Psoas muscle (tissue), 8 donors: ENCODE results near the gene CACNB2. TPM values are rescaled to one million over a fixed set of nuclear protein-coding genes. Genes with fewer than 3 reads are reported as not detected.

Experiments used
- ATAC-seq, 4 donors: fragments of 200-7000 bp; cut with Tn5 transposase; one replicate each; pipeline ENCODE4 v1.9.1; 2020; ENCODE audit warnings: moderate library complexity in 3 of 4, mild to moderate bottlenecking in 2 of 4
- DNase-seq, 2 donors: peaks; one replicate each; pipeline ENCODE4 v3.0.0-alpha.2; 2020
- H3K27ac ChIP-seq: fragments of 200-600 bp; one replicate; pipeline ENCODE4 v1.8.0; 2022
- H3K27me3 ChIP-seq, 3 donors: fragments of 200-600 bp in 1 of 3; one replicate each; pipeline versions ENCODE4 v1.6.1 to v1.8.0; 2013 to 2022; ENCODE audit warnings: low read length in 2 of 3, mild to moderate bottlenecking in 2 of 3, moderate library complexity in 1 of 3; ENCODE audit not compliant: insufficient read depth in 3 of 3
- H3K36me3 ChIP-seq, 2 donors: fragments of 200-600 bp in 1 of 2; one replicate each; pipeline versions ENCODE4 v1.6.1 to v1.8.0; 2013 to 2022; ENCODE audit warnings: low read depth in 1 of 2, mild to moderate bottlenecking in 1 of 2, moderate library complexity in 1 of 2; ENCODE audit not compliant: insufficient read depth in 1 of 2
- H3K4me1 ChIP-seq: fragments of 200-600 bp; one replicate; pipeline ENCODE4 v1.8.0; 2022
- H3K4me3 ChIP-seq: fragments of 200-600 bp; one replicate; pipeline ENCODE4 v1.8.0; 2022; ENCODE audit warnings: mild to moderate bottlenecking
- H3K9me3 ChIP-seq: fragments of 200-600 bp; one replicate; pipeline ENCODE4 v1.8.0; 2022
- WGBS, 3 donors: extraction: QIAGEN DNeasy Blood & Tissue Kit; methylation state at CpG; one replicate each; pipeline versions ENCODE4 v1.1.6 to v1.1.7; 2013; 5-methylcytosine and 5-hydroxymethylcytosine counted together
- intact Hi-C, 2 donors: fragments of 100-400 bp; cut with DNase I; formaldehyde crosslinking; loops; one replicate each; pipeline versions ENCODE4 v1.11.0 to v1.14.2; 2022
- polyA plus RNA-seq, 3 donors: library from polyadenylated mRNA; stranded (reverse); fragments of 200-250 nt; gene quantifications; one replicate each; pipeline ENCODE4 v1.2.3, GENCODE V29; 2013
- total RNA-seq, 4 donors: library from RNA; stranded (reverse); fragmentation: NEBNext Ultra II Directional in 2 of 4; extraction: Animal tissue kit (Norgen Biotek cat#: 25700) in 2 of 4; gene quantifications; one replicate each; pipeline versions ENCODE4 v1.2.1 to v1.2.4, GENCODE V29; 2021 to 2023
- TF ChIP-seq, protein P1 (sequence below): fragments of 200-600 bp; IDR thresholded peaks from one replicate; pipeline ENCODE4 v1.8.0; 2022; ENCODE audit warnings: antibody characterized with exemption
- donor health status: healthy with polysubstance abuse.
- donor health status: DM: no; HTN: no; CAD: no; lungs with moderate emphysema.
- donor health status: Bipolar disorder and iron deficiency.
- donor health status: healthy.
- donor health status: DM: yes; HTN: yes; CAD: no.
- donor health status: DM: no; HTN: no; CAD: no.
- donor health status: DM: no; HTN: no; CAD: no.
- donor health status: DM: yes; HTN: yes; CAD: no.

The CACNB2 gene
- total and polyA plus RNA-seq, 7 donors = 0.20 to 0.71 (median 0.43) TPM

DNA sequence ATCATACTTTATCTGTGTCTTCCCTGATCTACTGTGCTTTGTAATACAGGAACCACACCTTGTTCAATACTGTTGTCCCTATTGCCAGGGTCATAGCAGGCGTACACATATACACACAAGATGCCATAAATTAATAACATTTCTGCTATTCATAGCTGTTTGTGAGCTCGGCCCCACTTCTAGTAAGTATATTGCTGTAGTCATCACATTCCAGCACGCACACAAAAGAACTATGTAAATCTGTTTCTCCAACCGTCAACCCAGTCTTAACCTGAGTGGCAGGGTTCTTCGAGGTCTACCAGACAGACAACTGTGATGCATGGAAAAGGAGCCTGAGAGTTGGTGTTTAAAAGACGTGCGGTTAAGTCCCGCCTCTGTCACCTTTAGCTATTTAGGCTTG lies 5.7 kb upstream of the CACNB2 start:
- intact Hi-C loops = no loop called here
- TF ChIP-seq, protein P1, sequence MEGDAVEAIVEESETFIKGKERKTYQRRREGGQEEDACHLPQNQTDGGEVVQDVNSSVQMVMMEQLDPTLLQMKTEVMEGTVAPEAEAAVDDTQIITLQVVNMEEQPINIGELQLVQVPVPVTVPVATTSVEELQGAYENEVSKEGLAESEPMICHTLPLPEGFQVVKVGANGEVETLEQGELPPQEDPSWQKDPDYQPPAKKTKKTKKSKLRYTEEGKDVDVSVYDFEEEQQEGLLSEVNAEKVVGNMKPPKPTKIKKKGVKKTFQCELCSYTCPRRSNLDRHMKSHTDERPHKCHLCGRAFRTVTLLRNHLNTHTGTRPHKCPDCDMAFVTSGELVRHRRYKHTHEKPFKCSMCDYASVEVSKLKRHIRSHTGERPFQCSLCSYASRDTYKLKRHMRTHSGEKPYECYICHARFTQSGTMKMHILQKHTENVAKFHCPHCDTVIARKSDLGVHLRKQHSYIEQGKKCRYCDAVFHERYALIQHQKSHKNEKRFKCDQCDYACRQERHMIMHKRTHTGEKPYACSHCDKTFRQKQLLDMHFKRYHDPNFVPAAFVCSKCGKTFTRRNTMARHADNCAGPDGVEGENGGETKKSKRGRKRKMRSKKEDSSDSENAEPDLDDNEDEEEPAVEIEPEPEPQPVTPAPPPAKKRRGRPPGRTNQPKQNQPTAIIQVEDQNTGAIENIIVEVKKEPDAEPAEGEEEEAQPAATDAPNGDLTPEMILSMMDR = no peak
- ATAC-seq = no peak
- DNase-seq = no peak
- Histone ChIP-seq H3K27ac (no peak overlapping the region), H3K4me1 (no peaks in the 10 kb centered on the region), H3K27me3 (peaks cover 0 to 17% (median 2%) of the 10 kb centered on the region in 3 donors), H3K4me3 (no peak overlapping the region), H3K36me3 (no peaks in the 10 kb centered on the region), H3K9me3 (no peaks in the 10 kb centered on the region)
- 74 to 78% (median 77%) methylated on average over 8 of the region's 8 CpGs for WGBS, 3 donors

DNA sequence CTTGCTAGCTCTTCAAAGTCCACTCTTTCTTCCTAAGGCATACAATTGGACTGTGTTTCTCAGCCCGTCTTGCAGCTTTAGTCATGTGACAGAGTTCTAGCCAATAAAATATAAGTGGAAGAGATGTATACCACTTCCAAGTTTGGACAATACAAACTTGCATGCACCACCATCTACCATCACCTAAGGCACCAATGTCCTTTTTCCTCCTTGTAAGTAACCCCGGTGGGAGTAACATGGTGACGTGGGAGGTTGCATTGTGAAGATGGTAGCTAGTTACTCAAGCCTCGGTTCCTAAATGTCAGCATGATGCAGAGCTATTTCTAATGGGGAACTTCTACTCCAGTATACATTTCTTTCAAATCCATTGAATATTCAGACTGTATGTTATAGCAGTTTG lies 5.3 kb upstream of the CACNB2 start:
- no peaks in the 10 kb centered on the region for H3K4me1 ChIP-seq
- intact Hi-C loops = no loop called here

DNA sequence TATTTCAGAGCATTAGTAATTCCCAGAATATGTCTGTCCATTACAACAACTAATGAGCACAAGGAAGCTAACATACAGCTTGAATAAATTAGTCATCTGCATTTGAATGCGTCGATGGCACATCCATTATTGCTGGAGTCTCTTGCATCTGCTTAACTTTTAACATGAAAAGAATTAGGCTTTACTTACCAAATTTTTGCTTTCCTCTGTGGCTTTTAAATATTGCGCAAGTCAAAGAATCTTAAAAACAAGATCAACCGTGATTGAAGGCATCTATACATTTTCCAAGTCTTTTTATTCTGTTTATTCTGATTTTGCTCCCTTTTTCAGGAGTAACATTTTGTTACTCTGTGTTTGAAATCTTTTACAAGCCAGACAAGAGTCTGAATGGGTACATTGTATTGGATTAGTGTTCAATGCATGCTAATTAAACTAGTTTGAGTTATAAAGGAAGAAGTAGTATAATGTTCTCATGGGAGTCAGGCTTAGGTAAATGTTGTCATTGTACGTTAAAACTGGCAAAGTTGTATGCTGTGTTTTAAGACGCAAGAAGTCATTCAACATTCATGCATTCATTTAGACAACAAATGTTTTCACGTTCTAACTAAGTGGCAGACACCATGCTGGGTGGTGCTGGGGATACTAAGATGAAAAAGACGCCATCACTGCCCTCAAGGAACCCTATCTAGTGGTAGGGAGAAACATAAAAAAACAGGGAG lies 4.0 kb upstream of the CACNB2 start:
- ATAC-seq = no peak
- H3K36me3 ChIP-seq = no peaks in the 10 kb centered on the region

More for the DNA sequence above, 5.3 kb upstream of the CACNB2 start:
- Histone ChIP-seq H3K27me3 (peaks cover 0 to 21% (median 3%) of the 10 kb centered on the region in 3 donors), H3K27ac (no peak overlapping the region), H3K4me3 (no peak overlapping the region), H3K9me3 (no peaks in the 10 kb centered on the region), H3K36me3 (no peaks in the 10 kb centered on the region)
- ATAC-seq (no peak), DNase-seq (no peak)
- 78 to 82% (median 79%) methylated on average over 4 of the region's 4 CpGs for WGBS, 3 donors
- TF ChIP-seq, protein P1 = no peak

DNA sequence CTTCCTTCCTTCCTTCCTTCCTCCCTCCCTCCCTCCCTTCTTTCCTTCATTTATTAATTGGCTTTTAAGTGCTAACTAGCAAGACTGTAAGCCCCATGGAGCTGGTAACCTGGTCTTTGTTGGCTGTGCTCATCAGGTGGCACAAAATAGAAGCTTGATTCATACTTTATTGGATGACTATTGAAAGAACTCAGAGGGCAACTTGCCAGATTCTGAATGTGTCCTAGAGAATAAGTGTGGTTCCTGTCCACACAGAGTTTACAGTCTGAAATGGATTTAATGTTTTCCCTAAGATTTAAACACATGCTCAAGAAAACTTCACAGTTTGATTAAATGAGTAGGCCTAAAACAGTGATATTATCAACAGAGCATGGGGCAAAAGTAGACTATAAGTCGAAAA lies 3.1 kb upstream of the CACNB2 start:
- ATAC-seq (no peak), DNase-seq (no peak)
- TF ChIP-seq, protein P1 = no peak
- intact Hi-C loops = no loop called here
- Histone ChIP-seq H3K27ac (no peak overlapping the region), H3K27me3 (peaks cover 0 to 41% (median 2%) of the 10 kb centered on the region in 3 donors), H3K9me3 (no peaks in the 10 kb centered on the region), H3K4me1 (peaks cover 5% of the 10 kb centered on the region), H3K4me3 (no peak overlapping the region), H3K36me3 (no peaks in the 10 kb centered on the region)
- 91 to 97% (median 96%) methylated on average over 1 of the region's 1 CpG for WGBS, 3 donors

More for the DNA sequence above, 4.0 kb upstream of the CACNB2 start:
- no peak overlapping the region for H3K27ac ChIP-seq
- H3K4me1 ChIP-seq = peaks cover 4% of the 10 kb centered on the region
- 52 to 57% (median 55%) methylated on average over 8 of the region's 8 CpGs for WGBS, 3 donors
- peaks cover 0 to 34% (median 2%) of the 10 kb centered on the region in 3 donors for H3K27me3 ChIP-seq
- TF ChIP-seq, protein P1 = no peak
- no peak overlapping the region for H3K4me3 ChIP-seq
- intact Hi-C loops = no loop called here
- DNase-seq = no peak
- H3K9me3 ChIP-seq = no peaks in the 10 kb centered on the region
